GM20000 (cell line): ENCODE results near the gene C1QB.

Experiments
- DNase-seq: peaks from one replicate; pipeline ENCODE4 v3.0.0; 2012; ENCODE audit warnings: low spot score
- CTCF ChIP-seq: IDR thresholded peaks from 2 replicates; pipeline ENCODE4 v1.5.1; 2012; ENCODE audit warnings: mild to moderate bottlenecking, control low read depth; ENCODE audit errors: extremely low read depth, missing control alignments

Gene C1QB

GRCh38 chr1:22641247-22641646, 11.8 kb upstream of the C1QB start:
- TF ChIP-seq CTCF = no peak

GRCh38 chr1:22641906-22642636, 11.0 kb upstream of the C1QB start:
- DNase-seq = peak; percentile 81
- TF ChIP-seq CTCF = peak; percentile 88

More at GRCh38 chr1:22641247-22641646, 11.8 kb upstream of the C1QB start:
- DNase-seq = no peak

- no peak for TF ChIP-seq CTCF
- no peak for DNase-seq
Measured at GRCh38 chr1:22643381-22643780, 9.7 kb upstream of the C1QB start, which contains the start of gene C1QC. Gene C1QC, plus strand, starts transcription at chr1:22643633. Its CDS starts 391 bp downstream, at chr1:22644024.

- TF ChIP-seq CTCF = no peak
- DNase-seq = no peak
Measured at GRCh38 chr1:22643928-22644327, 9.1 kb upstream of the C1QB start.

- no peak for DNase-seq
- no peak for TF ChIP-seq CTCF
Measured at GRCh38 chr1:22645931-22646330, 7.1 kb upstream of the C1QB start.

GRCh38 chr1:22646384-22646783, 6.7 kb upstream of the C1QB start:
- no peak for DNase-seq
- no peak for TF ChIP-seq CTCF

GRCh38 chr1:22650089-22650693, 2.8 kb upstream of the C1QB start:
- no peak for TF ChIP-seq CTCF
- no peak for DNase-seq
